Thyroid gland (tissue), 4 donors: Measurements from ENCODE around the gene ALKBH6. TPM values are rescaled to one million over a fixed set of nuclear protein-coding genes. Genes with fewer than 3 reads are reported as not detected.

Experiments
- DNase-seq, 2 donors: peaks; one replicate each; pipeline ENCODE4 v3.0.0-alpha.2; 2019
- H3K27ac ChIP-seq, 3 donors: fragments of 200-600 bp; sonication (generic); 1 replicate in 2 of 3; 2 replicates in 1 of 3; pipeline ENCODE4 v1.5.1; 2016 to 2019; ENCODE audit warnings: mild to moderate bottlenecking in 1 of 3, moderate library complexity in 1 of 3
- H3K27me3 ChIP-seq: fragments of 200-600 bp; sonication (generic); one replicate; pipeline ENCODE4 v1.5.1; 2019
- H3K36me3 ChIP-seq, 2 donors: fragments of 200-600 bp; sonication (generic); one replicate each; pipeline ENCODE4 v1.5.1; 2016 to 2019
- H3K4me1 ChIP-seq, 2 donors: fragments of 200-600 bp; sonication (generic); one replicate each; pipeline ENCODE4 v1.5.1; 2017 to 2019
- H3K4me3 ChIP-seq, 3 donors: fragments of 200-600 bp; sonication (generic); replicated peaks in 1 of 3; 1 replicate in 2 of 3; 2 replicates in 1 of 3; pipeline ENCODE4 v1.5.1; 2016; ENCODE audit warnings: mild to moderate bottlenecking in 1 of 3
- H3K9me3 ChIP-seq: fragments of 200-600 bp; sonication (generic); one replicate; pipeline ENCODE4 v1.5.1; 2017
- POLR2A ChIP-seq, 2 donors: fragments of 450-650 bp; IDR thresholded peaks; one replicate each; pipeline ENCODE4 v1.6.1; 2017; ENCODE audit warnings: antibody characterized with exemption in 2 of 2, mild to moderate bottlenecking in 2 of 2, moderate library complexity in 1 of 2
- WGBS, 2 donors: methylation state at CpG; one replicate each; pipeline ENCODE4 v1.1.5; 2017; 5-methylcytosine and 5-hydroxymethylcytosine counted together
- intact Hi-C: fragments of 100-400 bp; cut with DNase I; formaldehyde crosslinking; loops from one replicate; pipeline ENCODE4 v1.15.1; 2023
- total RNA-seq, 4 donors: library from RNA; depleted of rRNA; stranded (reverse); fragments of >200 nt; gene quantifications; one replicate each; pipeline ENCODE4 v1.2.3, GENCODE V29; 2016
- TF ChIP-seq, protein P1 (sequence below), 6 experiments: fragments of 200-600 bp in 3 of 6; fragments of 450-650 bp in 3 of 6; sonication (generic) in 3 of 6; IDR thresholded peaks; one replicate each; pipeline ENCODE4 v1.5.1; 2016 to 2019; ENCODE audit warnings: antibody characterized with exemption in 6 of 6, mild to moderate bottlenecking in 2 of 6, inconsistent platforms in 1 of 6, moderate library complexity in 1 of 6

Gene ALKBH6
- total RNA-seq, 4 donors from 2014 or later, result 15.4 to 60.9 (median 32.0) TPM

- Histone ChIP-seq H3K4me1 (peaks cover 4 to 11% of the 10 kb centered on the region in 2 donors), H3K27me3 (no peaks in the 10 kb centered on the region), H3K9me3 (no peaks in the 10 kb centered on the region), H3K36me3 (no peaks in the 10 kb centered on the region), H3K4me3 (no peak overlapping the region), H3K27ac (no peak overlapping the region)
- intact Hi-C loops, result no loop called here
- WGBS, 2 donors, result 89 to 94% methylated on average over 8 of the region's 8 CpGs
- TF ChIP-seq POLR2A (IDR thresholded peaks at IDR 0.05), result no peak
- TF ChIP-seq, protein P1, sequence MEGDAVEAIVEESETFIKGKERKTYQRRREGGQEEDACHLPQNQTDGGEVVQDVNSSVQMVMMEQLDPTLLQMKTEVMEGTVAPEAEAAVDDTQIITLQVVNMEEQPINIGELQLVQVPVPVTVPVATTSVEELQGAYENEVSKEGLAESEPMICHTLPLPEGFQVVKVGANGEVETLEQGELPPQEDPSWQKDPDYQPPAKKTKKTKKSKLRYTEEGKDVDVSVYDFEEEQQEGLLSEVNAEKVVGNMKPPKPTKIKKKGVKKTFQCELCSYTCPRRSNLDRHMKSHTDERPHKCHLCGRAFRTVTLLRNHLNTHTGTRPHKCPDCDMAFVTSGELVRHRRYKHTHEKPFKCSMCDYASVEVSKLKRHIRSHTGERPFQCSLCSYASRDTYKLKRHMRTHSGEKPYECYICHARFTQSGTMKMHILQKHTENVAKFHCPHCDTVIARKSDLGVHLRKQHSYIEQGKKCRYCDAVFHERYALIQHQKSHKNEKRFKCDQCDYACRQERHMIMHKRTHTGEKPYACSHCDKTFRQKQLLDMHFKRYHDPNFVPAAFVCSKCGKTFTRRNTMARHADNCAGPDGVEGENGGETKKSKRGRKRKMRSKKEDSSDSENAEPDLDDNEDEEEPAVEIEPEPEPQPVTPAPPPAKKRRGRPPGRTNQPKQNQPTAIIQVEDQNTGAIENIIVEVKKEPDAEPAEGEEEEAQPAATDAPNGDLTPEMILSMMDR (IDR thresholded peaks at IDR 0.05), result no peak
- no peak for DNase-seq
Measured at GRCh38 chr19:36030264-36031148, 16.5 kb upstream of the ALKBH6 start.

DNA sequence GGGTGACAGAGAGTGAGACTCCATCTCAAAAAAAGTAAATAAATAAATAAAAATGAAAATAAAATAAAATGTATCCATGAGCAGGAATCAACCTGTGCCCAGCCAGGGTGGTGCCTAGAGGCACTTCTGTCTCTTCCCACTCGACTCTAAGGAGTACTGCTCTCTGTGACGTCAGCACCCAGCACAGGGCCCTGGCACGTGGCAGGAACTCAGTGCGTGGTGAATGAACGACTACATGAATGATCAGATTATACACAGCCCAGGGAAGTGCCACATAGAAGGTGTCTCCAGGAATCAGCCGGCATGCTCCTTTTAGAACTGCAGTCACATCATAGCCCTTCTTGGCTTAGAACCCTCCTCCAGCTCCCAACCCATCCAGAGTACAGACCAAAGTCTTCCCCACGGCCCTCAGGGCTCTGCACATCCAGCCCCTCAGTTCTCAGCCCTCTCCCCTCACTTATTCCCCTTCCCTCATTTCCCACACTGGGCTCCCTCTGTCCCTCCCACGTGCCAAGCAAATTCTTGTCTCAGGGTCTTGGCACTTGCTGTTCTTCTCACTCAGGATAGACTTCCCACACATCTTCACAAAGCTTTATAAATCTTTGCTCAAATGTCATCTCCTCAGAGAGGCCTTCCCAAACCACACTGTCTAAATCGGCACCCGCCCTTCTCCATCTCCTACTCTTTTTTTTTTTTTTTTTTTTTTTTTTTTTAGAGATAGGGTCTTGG is 14.5 kb upstream of the ALKBH6 start:
- H3K9me3 ChIP-seq, result no peaks in the 10 kb centered on the region
- WGBS, 2 donors, result 81 to 84% methylated on average over 10 of the region's 10 CpGs

GRCh38 chr19:36027696-36028095 is 13.7 kb upstream of the ALKBH6 start:
- no peaks in the 10 kb centered on the region for H3K27me3 ChIP-seq
- H3K9me3 ChIP-seq, result no peaks in the 10 kb centered on the region
- H3K27ac ChIP-seq, result no peak overlapping the region
- 95 to 96% methylated on average over 6 of the region's 6 CpGs for WGBS, 2 donors
- H3K4me1 ChIP-seq, result peaks cover 4 to 7% of the 10 kb centered on the region in 2 donors
- H3K36me3 ChIP-seq, result no peaks in the 10 kb centered on the region
- no peak for DNase-seq
- no peak for TF ChIP-seq POLR2A (IDR thresholded peaks at IDR 0.05)
- TF ChIP-seq, protein P1 (IDR thresholded peaks at IDR 0.05), result no peak
- no peak overlapping the region for H3K4me3 ChIP-seq
- intact Hi-C loops, result no loop called here

More for the DNA sequence above, 14.5 kb upstream of the ALKBH6 start:
- Histone ChIP-seq H3K27ac (no peak overlapping the region), H3K36me3 (no peaks in the 10 kb centered on the region), H3K27me3 (no peaks in the 10 kb centered on the region), H3K4me3 (no peak overlapping the region), H3K4me1 (peaks cover 4 to 11% of the 10 kb centered on the region in 2 donors)
- intact Hi-C loops, result no loop called here
- TF ChIP-seq, protein P1 (IDR thresholded peaks at IDR 0.05), result no peak
- TF ChIP-seq POLR2A (IDR thresholded peaks at IDR 0.05), result no peak
- DNase-seq, result no peak

DNA sequence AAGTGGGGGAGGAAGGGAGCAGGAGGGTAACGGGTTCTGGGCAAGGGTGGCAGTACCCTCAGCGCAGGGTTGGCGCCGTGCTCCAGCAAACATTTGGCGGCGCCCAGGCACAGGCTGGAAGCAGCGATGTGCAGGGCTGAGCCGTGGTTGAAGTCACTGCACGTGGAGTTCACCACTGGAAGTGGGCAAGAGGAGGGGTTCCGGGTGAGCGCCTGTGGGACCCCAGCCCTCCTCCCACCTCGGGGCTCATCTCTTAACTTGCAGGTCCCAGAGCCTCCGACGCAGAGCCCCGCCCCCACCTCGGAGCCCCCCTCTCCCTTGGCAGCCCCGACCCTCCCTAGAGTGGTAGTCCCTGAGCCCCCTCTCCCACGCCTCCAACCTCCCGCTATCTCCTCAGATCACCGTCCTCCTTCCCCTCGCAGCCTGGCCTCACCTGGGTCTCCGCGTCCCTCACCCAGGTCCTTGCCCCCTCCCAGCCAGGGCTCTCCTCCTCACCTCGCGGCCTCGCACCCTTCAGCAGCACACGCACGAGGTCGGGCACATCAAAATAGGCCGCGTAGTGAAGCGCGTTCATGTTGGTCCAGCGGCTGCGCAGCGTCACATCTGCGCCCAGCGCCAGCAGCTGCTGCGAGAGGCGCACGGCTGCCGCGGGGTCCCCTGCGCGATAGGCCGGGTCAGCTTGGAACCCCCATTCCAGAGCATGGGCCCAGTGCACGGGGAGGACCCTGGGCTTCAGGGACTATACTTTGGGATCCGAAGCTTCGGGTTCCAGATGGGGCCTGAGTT is 12.3 kb upstream of the ALKBH6 start:
- WGBS, 2 donors, result 94 to 95% methylated on average over 46 to 49 of the region's 49 CpGs
- no peak for DNase-seq
- H3K27me3 ChIP-seq, result no peaks in the 10 kb centered on the region
- H3K4me3 ChIP-seq, result no peak overlapping the region
- no peak overlapping the region for H3K27ac ChIP-seq
- no peaks in the 10 kb centered on the region for H3K4me1 ChIP-seq
- H3K9me3 ChIP-seq, result no peaks in the 10 kb centered on the region
- no peaks in the 10 kb centered on the region for H3K36me3 ChIP-seq
- no peak for TF ChIP-seq POLR2A (IDR thresholded peaks at IDR 0.05)
- TF ChIP-seq, protein P1 (IDR thresholded peaks at IDR 0.05), result no peak
- intact Hi-C loops, result no loop called here
